ENCODE results near the gene NXPH1.

- TF ChIP-seq CTCF (optimal IDR thresholded peaks at IDR 0.05 in 1 of 3, IDR thresholded peaks at IDR 0.05 in 1 of 3, conservative IDR thresholded peaks at IDR 0.05 in 1 of 3; ENCODE audit: extremely low read depth in 1 of 3, insufficient read depth in 2 of 3, low read length in 3 of 3) (no peak), EZH2 (IDR thresholded peaks at IDR 0.05; ENCODE audit: low read length) (no peak)
Measured at GRCh38 chr7:8567626-8568025, 134.2 kb downstream of the NXPH1 start.

All from keratinocyte (primary cell).